ENCODE results near the gene ANO1. TPM values are rescaled to one million over a fixed set of nuclear protein-coding genes. Genes with fewer than 3 reads are reported as not detected.

Gene ANO1
- total RNA-seq, 2 experiments from 2014 or later, result not detected

- Histone ChIP-seq H3K27ac (ENCODE audit: low read depth in 1 of 2, low read length in 2 of 2) (no peak overlapping the region), H3K4me1 (ENCODE audit: insufficient read depth, low read length) (peaks cover 7% of the 10 kb centered on the region), H3K36me3 (ENCODE audit: insufficient read depth, low read length) (no peaks in the 10 kb centered on the region), H3K27me3 (ENCODE audit: control insufficient read depth in 1 of 2, insufficient read depth in 2 of 2, low read length in 2 of 2) (peaks cover 4 to 13% of the 10 kb centered on the region in 2 experiments), H3K9me3 (ENCODE audit: control insufficient read depth in 1 of 2, insufficient read depth in 1 of 2, low read length in 2 of 2) (no peaks in the 10 kb centered on the region), H3K4me3 (ENCODE audit: low read length) (no peak overlapping the region)
- no peaks in the 10 kb centered on the region for H3K9me3 Mint-ChIP-seq
- peak; percentile 58 for TF ChIP-seq CTCF (IDR thresholded peaks at IDR 0.05)
- H3K4me3 Mint-ChIP-seq, result no peak overlapping the region
- no peak overlapping the region for H3K27ac Mint-ChIP-seq
- DNase-seq (peak; percentile 15 to 69 (median 35)), ATAC-seq (ENCODE audit: poor library complexity) (peak; percentile 55)
- H3K4me1 Mint-ChIP-seq (ENCODE audit: low read depth), result no peaks in the 10 kb centered on the region
- ChIA-PET POLR2A (no interaction called here), CTCF (interaction anchor here (0.6 to 1.1 kb wide), 2 partner anchors 9 to 10 kb away, joined by 3 read pairs; no protein-coding TSS in a partner anchor)
- no peaks in the 10 kb centered on the region for H3K36me3 Mint-ChIP-seq (ENCODE audit: low read depth)
- peaks cover 16% of the 10 kb centered on the region for H3K27me3 Mint-ChIP-seq
- intact Hi-C loops (cut with DNase I, micrococcal nuclease), result no loop called here
These were observed 113.5 kb downstream of the ANO1 start for GRCh38 chr11:70191495-70192140.

- H3K4me1 ChIP-seq (ENCODE audit: insufficient read depth, low read length), result peaks cover 7% of the 10 kb centered on the region
- Mint-ChIP-seq H3K9me3 (no peaks in the 10 kb centered on the region), H3K36me3 (ENCODE audit: low read depth) (no peaks in the 10 kb centered on the region), H3K27me3 (peaks cover 16% of the 10 kb centered on the region), H3K4me1 (ENCODE audit: low read depth) (no peaks in the 10 kb centered on the region), H3K4me3 (no peak overlapping the region), H3K27ac (no peak overlapping the region)
- no peak overlapping the region for H3K4me3 ChIP-seq (ENCODE audit: low read length)
- ChIA-PET CTCF (no interaction called here), POLR2A (no interaction called here)
- no peak overlapping the region for H3K27ac ChIP-seq (ENCODE audit: low read depth in 1 of 2, low read length in 2 of 2)
- no peak for ATAC-seq (ENCODE audit: poor library complexity)
- TF ChIP-seq CTCF (IDR thresholded peaks at IDR 0.05), result no peak
- peaks cover 4 to 13% of the 10 kb centered on the region in 2 experiments for H3K27me3 ChIP-seq (ENCODE audit: control insufficient read depth in 1 of 2, insufficient read depth in 2 of 2, low read length in 2 of 2)
- H3K36me3 ChIP-seq (ENCODE audit: insufficient read depth, low read length), result no peaks in the 10 kb centered on the region
- no peak for DNase-seq
- intact Hi-C loops (cut with DNase I, micrococcal nuclease), result no loop called here
- no peaks in the 10 kb centered on the region for H3K9me3 ChIP-seq (ENCODE audit: control insufficient read depth in 1 of 2, insufficient read depth in 1 of 2, low read length in 2 of 2)
These were observed 114.7 kb downstream of the ANO1 start for GRCh38 chr11:70192666-70193410.

- Histone ChIP-seq H3K27ac (ENCODE audit: low read depth in 1 of 2, low read length in 2 of 2) (no peak overlapping the region), H3K9me3 (ENCODE audit: control insufficient read depth in 1 of 2, insufficient read depth in 1 of 2, low read length in 2 of 2) (no peaks in the 10 kb centered on the region), H3K4me1 (ENCODE audit: insufficient read depth, low read length) (peaks cover 7% of the 10 kb centered on the region), H3K27me3 (ENCODE audit: control insufficient read depth in 1 of 2, insufficient read depth in 2 of 2, low read length in 2 of 2) (peaks cover 4 to 13% of the 10 kb centered on the region in 2 experiments), H3K4me3 (ENCODE audit: low read length) (no peak overlapping the region), H3K36me3 (ENCODE audit: insufficient read depth, low read length) (no peaks in the 10 kb centered on the region)
- Mint-ChIP-seq H3K27ac (no peak overlapping the region), H3K36me3 (ENCODE audit: low read depth) (no peaks in the 10 kb centered on the region), H3K27me3 (peaks cover 16% of the 10 kb centered on the region), H3K9me3 (no peaks in the 10 kb centered on the region), H3K4me1 (ENCODE audit: low read depth) (no peaks in the 10 kb centered on the region), H3K4me3 (no peak overlapping the region)
- ChIA-PET POLR2A (no interaction called here), CTCF (no interaction called here)
- intact Hi-C loops (cut with DNase I, micrococcal nuclease), result no loop called here
- ATAC-seq (ENCODE audit: poor library complexity) (no peak), DNase-seq (no peak)
- TF ChIP-seq CTCF (IDR thresholded peaks at IDR 0.05), result no peak
These were observed 115.5 kb downstream of the ANO1 start for GRCh38 chr11:70193411-70194292.

Measured in CD4-positive, alpha-beta T cell (primary cell).